ENCODE data around the gene ADAT3.

DNA sequence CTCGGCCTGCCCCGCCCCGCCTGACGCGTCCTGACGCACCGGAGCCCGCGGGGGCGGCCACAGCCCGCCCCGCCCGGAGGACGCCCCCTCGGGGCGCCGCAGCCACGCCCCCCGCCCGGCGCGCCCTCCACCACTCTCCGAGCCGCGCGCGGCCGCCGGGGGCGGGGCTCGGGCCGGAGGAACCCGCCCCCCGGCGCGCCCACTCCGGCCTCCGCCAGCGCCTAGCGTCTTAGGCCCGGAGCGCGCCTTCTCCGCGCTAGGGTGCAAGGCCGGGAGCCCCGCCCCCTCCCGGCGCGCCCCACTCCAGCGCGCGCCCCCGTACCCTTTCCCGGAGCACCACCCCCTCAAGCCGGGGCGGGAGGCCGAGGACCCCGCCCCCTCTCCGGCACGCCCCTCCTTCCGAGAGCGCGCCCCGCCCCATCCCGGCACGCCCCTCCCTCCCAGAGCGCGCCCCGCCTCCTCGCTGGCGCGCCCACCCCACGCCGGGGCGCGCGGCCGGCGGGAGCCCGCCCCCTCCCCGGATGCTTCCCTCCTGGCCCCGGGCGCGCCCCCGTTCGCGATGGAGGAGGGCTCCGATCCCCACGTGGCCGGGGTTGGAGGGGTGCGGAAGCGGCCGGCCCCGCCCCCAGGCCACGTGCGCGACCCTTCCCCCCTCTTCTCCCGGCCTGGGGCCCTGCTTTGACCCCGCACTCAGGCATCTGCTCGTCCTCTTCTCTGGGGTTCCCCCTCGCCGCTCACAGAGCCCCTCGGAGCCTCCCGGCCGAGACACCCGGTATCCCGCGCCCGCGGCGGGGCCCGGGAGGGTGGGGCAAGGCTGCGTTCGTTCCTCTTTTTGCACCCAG, 41.3 kb upstream of the ADAT3 start:
- TF ChIP-seq, protein P1, sequence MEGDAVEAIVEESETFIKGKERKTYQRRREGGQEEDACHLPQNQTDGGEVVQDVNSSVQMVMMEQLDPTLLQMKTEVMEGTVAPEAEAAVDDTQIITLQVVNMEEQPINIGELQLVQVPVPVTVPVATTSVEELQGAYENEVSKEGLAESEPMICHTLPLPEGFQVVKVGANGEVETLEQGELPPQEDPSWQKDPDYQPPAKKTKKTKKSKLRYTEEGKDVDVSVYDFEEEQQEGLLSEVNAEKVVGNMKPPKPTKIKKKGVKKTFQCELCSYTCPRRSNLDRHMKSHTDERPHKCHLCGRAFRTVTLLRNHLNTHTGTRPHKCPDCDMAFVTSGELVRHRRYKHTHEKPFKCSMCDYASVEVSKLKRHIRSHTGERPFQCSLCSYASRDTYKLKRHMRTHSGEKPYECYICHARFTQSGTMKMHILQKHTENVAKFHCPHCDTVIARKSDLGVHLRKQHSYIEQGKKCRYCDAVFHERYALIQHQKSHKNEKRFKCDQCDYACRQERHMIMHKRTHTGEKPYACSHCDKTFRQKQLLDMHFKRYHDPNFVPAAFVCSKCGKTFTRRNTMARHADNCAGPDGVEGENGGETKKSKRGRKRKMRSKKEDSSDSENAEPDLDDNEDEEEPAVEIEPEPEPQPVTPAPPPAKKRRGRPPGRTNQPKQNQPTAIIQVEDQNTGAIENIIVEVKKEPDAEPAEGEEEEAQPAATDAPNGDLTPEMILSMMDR (IDR thresholded peaks at IDR 0.05), result peak in 1 of 7 experiments; percentile 3
- no peak for TF ChIP-seq POLR2A (IDR thresholded peaks at IDR 0.05)
